Fibroblast of gingiva (primary cell): ENCODE data around the gene TEAD4.

Experiments
- DNase-seq: peaks from one replicate; pipeline ENCODE4 v3.0.0-alpha.2; 2011; ENCODE audit warnings: low read depth

Gene TEAD4

GRCh38 chr12:3002646-3003045, 43.4 kb downstream of the TEAD4 start:
- DNase-seq: peak; percentile 25

GRCh38 chr12:3003357-3003992, 44.3 kb downstream of the TEAD4 start:
- no peak for DNase-seq

DNA sequence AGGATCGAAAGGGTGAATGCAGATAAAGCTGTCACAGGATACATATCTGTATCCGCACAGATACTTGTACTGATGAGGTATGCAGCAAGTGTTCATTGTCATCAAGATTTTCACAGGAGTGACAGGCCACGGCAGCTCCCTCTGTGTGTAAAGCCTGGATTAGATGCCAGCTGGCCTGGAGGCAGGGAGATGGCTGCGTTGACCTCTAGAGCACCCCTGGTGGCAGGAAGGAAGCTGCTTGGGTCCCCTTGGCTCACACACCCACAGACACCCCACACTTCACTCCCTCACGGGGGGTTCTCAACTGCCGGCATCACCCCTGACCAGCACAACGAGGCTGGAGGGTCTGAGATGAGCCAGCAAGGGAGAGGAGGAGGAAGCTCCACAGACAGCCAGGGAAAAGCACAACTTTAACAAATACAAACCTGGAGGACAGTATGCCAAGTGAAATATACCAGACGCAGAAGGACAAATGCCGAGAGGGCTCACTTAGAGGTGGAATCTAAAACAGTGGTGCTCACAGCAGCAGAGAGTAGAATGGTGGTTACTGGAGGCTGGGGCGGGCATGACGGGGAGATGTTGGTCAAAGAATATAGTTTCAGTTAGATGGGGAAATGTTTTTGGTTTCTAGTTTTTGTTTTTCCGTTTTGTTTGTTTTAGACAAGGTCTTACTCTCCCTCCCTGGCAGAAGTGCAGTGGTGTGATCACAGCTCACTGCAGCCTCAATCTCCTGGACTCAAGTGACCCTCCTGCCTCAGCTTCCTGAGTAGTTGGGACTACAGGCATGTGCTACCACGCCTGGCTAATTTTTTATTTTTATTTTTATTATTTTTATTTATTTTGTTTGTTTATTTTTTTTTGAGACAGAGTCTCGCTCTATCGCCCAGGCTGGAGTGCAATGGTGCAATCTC, 45.7 kb downstream of the TEAD4 start:
- DNase-seq: no peak

- no peak for DNase-seq
These were observed 46.5 kb downstream of the TEAD4 start for GRCh38 chr12:3005736-3006135.

DNA sequence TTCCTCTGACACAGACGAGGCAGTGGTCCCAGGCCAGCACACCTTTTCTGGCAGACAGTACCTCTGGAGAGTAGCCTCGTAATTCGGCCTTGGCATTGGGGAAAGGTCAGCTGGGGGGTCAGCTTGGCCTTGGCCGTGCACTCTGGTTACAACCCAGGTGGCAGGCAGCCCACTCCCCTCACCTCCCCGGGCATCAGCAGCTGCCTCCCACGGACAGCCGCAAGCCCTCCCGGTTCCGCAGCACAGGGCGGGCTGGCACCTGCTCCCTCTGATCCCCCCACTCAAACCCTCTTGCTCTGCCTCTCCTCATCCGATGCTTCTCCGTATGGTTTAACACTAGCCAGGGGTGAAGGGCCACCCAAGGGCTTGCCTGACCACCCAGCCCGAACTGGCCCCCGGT, 50.6 kb downstream of the TEAD4 start:
- no peak for DNase-seq

- no peak for DNase-seq
These were observed 51.2 kb downstream of the TEAD4 start for GRCh38 chr12:3010214-3010930.

- no peak for DNase-seq
These were observed 53.6 kb downstream of the TEAD4 start for GRCh38 chr12:3012786-3013185.

DNA sequence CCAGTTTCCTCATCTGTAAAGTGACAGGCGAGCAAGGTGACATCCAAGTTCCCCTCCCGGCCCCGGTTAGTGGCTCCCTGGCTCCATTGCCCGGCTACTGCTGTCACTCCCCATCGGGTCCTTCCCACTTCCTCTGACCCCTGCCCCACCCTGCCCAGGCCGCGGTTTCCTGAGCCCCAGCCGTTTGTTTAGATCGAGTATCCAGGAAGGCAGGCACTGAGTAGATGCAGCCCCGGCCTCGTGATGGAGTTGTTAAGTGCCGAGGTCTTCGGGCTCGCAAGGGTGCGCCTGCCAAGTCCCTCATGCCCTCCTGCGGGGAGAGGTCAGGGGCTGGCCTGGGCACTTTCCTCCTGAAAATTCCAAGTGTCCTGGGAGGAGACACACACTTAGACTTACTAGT, 55.4 kb downstream of the TEAD4 start:
- DNase-seq: no peak

DNA sequence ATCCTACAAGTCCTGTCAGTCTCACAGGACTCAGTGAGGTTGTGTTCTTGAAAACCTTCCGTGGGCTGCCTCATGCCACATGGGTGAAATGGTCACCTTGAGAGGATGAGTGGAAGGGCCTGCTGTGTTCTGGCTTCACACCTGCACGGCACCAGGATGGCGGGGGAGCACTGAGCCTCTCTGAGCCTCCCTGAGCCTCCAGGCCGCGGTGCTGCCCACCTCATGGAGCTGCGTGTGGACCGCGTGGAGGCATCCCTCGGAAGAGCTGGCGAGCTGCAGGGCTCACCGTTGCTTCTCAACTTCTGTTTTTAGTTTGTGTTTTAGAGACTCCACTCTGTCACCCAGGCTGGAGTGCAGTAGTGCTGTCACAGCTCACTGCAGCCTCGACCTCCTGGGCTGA, 56.2 kb downstream of the TEAD4 start:
- no peak for DNase-seq

GRCh38 chr12:3016191-3016590, 57.0 kb downstream of the TEAD4 start:
- DNase-seq: no peak

DNA sequence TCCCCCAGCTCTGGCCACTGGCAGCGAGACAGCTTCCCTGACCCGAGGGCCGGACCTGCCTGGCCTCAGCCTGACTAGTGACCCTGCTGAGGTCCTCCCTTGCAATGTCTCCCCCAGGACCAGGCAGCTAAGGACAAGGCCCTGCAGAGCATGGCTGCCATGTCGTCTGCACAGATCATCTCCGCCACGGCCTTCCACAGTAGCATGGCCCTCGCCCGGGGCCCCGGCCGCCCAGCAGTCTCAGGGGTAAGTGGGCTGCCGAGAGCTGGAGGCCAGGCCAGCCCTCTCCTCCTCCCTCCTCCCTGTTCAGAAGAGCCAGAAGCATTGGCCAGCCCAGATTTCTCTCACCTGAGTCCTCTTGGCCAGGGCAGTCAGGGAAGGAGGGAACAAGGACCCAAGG, 58.1 kb downstream of the TEAD4 start:
- no peak for DNase-seq

- no peak for DNase-seq
These were observed 59.2 kb downstream of the TEAD4 start for GRCh38 chr12:3018284-3019004.

GRCh38 chr12:3019005-3019680, 59.9 kb downstream of the TEAD4 start:
- no peak for DNase-seq

- no peak for DNase-seq
These were observed 61.2 kb downstream of the TEAD4 start for GRCh38 chr12:3020399-3020798.

- no peak for DNase-seq
These were observed 61.7 kb downstream of the TEAD4 start for GRCh38 chr12:3020850-3021435.

DNA sequence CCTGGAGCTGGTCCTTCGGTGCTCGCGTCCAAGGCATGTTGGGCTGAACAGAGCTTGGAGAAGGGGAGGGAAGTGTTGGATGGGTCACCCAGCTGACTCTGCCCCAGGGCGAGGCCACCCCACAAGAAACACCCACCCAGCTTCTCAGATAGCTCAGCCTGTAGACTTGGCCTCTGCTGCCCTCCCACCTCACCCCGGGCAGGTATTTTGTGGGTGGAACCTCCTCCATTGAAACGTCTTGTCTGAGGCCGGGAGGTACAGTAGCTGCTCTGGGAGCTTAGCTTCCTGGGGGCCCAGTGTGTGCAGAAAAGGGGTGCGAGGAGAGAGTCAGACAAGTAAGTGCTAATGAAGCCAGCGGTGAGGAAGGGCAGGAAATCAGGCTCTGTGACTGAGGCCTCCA, 63.2 kb downstream of the TEAD4 start:
- DNase-seq: no peak

DNA sequence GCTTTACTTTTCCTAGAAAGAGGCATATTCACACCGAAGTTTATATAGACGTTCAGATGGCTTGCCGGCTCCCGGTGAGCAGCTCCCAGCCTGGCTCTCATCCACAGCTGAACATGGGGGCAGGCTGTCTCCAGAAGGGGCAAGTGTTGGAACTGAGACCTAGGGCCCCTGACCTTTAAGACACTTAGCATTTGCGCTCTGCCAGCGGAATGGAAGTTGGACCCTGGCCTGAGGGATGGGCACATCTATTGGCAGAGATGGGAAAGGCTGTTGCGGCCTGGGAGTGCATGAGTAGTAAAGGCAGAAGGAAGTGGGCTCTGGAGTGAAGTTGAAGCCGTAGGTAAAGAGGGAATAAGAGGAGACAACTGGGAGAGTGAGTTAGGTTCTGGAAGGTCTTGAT, 63.8 kb downstream of the TEAD4 start:
- no peak for DNase-seq

DNA sequence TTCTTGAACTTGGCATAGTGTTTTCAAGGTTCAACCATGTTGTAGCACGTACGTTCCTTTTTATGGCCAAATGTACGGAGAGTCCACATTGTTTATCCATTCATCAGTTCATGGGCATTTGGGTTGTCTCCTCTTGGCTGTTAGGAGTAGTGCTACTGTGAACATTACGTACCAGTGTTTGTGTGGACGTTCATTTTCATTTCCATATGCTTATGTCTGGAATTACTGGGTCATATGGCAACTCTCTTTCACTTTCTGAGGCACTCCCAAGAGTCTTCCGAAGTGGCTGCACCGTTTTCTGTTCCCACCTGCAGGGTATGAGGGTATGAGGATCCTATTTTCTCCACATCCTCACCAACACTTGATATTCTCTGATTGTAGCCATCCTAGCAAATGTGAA, 68.9 kb downstream of the TEAD4 start:
- no peak for DNase-seq

- no peak for DNase-seq
These were observed 71.7 kb downstream of the TEAD4 start for GRCh38 chr12:3030821-3031429.

DNA sequence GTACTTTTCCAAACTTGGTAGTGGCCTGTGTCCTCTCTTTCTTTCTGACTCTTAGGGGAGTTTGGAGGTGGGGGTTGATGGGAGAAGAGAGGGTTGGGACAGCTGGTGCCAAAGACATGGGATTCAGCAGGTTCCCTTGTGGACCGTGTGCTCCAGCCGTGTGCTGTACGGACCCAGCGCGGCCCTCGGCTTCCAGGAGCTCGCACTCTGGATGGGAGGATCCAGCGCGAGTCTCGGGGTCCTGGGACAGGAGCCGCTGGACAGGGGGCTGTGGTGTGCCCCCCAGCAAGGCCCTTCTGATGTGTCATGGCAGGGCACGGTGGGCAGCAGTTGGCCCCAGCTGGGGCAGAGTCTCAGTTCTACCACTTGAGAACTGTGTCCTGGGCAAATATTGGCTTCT, 73.0 kb downstream of the TEAD4 start:
- no peak for DNase-seq
